Kidney tubule cell (primary cell): ENCODE data around the gene DMD.
A peak's percentile ranks its signal among the peaks of the same experiment; 100 is the strongest.
"Not testable (repeated sequence)": the region's sequence is repeated elsewhere in the genome, so short reads cannot be mapped to it uniquely, and the experiment has no call there.

Experiments
- DNase-seq: peaks from one replicate; pipeline ENCODE4 v3.0.0-alpha.2; 2018; ENCODE audit warnings: low spot score

DMD gene

DNA sequence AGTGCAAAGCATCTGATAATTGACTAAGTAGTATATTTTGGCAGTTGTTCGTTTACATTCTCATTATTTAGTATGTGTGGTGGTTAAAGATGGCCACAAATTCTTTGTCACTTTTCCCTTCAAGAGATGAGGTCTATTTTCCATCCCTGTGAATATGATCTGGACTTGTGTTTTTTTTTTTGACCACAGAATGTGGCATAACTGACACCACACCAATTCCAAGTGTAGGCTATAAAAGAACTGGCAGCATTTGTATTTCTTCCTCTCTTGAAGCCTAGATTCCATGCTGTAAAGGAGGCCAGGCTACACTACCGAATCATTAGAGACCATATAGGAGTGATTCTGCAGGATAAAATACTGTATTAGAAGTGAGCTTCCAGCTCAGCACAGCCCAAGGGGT, 596.6 kb downstream of the DMD start:
- no peak for DNase-seq

DNA sequence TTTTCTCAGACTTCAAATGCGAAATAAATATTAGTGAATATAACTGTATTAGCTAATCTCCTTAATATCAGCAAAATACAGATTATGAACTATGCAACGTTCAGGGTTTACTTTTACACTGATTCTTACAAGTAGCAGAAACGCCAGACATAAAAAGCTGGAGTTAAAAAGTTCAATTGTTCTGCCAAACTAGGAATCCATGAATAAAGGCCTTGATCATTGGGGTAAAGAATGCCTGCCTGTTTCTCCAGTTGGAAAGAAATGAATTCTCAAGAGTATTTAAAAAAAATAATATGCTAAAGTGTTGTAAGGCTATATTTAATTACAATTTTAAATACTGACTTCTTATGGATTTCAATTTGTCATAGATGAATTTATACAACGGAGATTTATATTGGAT, 612.2 kb downstream of the DMD start:
- DNase-seq = no peak

DNA sequence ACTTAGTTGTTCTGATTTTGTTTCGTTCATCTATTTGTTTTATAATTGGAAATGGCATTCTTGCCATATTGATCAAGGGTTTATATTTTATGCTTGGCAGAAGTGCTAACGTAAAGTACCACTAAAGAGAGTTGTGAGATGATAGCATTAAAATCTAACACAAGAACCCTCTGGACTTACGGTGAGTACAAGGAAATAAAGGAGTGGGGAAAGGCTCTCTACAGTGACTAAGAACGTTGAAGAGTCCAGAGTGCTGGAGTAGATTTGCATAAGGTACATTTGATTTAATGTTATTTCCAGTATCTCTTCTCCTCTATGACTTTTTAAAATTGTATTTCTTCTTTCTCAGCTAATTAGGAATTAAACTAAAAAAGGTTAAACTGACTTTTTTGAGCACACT, 612.6 kb downstream of the DMD start:
- no peak for DNase-seq

DNA sequence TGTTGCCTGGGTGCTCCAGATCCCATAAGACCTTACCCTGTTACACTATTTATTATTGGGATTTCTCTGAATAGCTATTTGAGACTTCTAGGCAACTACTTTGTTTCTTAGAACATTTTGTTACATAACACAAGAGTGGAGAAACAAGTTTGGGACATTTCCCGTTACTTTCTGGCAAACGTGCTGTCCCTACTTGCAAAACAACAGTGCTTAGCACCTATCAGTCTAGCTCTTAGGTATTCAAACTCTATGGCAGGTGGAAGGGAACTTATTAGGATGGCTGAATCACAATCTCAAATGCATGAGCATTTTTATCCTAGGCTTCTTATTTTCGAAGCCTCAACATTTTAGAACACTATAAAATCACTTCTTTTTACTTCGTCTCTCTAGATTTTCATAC, 613.6 kb downstream of the DMD start:
- DNase-seq = no peak

DNA sequence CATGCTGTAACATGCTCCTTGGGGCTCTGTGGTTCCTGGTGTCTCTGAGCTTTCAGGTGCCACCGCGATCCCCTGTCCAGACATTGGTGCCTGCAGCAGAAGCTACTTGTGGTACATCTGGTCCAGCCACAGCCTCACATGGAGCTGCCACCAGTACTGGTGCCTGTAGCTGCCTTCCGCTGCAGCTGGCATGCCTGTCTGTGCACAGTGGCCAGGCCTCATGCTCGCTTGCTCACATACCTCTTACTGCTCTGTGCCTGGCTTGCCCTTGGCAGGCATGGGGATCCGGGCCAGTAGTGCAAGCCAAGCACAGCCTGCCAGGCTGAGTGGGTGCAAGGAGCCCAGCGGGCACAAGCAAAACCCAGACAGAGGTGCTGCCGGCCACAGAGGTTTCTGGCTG, 618.6 kb downstream of the DMD start:
- no peak for DNase-seq

DNA sequence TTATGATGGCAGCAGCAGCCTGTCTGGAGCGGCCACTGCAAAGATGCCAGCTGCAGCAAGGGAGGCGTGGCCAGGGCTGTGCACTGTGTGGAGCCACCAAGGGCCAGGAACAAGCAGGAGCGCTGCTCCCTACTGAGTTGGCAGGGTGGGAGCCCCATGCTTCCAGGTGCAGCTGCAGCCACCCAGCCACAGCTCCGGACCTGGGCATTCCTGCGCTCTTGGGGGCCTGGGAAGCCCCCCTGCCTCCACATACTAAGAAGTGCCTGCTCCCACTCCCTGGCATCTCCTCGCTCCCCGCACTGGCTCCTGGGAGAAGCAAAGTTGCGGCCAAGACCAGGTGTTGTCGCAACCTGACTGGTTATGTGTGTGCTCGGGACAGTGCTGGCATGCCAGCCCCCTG, 619.8 kb downstream of the DMD start:
- DNase-seq = no peak

DNA sequence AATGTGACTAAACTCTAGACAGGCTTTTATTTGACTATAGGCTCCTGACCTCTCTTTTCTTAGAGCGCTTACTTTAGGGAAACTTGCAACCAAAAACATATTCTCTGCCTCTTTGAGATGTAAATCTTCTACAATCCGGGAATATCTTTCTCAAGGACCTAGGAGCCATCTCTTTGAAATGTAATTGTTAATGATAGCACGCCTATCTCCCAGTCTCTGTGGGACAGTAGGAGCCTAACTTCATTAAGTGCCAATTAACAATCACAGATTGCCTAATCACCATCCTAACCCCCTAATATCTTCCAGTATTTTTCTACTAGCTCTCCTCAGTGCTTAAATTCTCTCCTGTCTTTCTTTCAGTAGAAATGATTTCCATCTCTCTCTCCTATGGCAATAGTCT, 628.6 kb downstream of the DMD start:
- no peak for DNase-seq

DNA sequence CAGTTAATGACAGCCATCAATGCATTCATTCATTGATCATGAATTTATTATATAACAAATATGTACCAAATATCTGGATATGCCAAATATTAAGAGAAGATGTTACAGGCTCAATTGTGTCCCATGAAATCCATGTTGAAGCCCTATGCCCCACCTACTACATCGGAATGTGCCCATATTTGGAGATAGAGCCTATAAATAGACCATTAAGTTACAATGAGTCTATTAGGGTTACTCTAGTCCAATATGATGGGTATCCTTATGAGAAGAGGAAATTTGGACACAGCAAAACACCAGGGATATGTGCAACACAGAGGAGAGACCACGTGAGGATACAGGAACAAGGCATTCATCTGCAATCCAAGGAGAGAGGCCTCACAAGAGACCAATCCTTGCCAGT, 634.5 kb downstream of the DMD start:
- no peak for DNase-seq

DNA sequence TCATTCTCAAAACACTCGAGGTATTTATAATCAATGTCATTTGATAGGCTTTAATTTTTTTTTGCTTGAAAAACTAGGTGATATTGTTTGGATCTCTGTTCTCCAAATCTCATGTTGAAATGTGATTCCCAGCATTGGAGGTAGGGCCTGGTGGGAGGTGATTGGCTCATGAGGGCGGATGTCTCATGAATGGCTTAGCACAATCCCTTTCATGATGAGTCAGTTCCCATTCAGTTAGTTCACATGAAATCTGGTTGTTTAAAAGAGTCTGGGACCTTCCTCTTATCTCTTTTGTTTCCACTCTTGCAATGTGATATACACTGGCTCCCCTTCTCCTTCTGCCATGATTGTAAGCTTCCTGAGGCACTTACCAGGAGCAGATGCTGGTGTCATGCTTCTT, 638.7 kb downstream of the DMD start:
- no peak for DNase-seq

DNA sequence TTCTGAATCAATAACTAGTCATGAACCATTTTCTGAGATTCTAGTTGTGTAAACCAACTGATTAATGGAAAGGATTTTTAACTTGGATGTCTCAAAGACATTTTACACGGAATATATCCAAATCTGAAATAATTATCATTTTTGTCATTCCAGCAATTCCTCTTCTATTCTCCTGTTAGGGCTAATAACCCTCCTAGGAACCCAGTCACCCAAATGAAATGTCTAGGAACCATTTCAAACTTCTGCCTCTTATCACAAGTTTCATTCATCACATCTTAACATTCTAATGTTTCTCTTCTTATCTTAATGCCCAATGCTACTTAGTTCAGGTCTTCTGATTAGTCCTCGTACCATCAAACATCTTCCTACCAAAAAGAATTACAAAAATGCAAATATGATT, 639.8 kb downstream of the DMD start:
- no peak for DNase-seq

DNA sequence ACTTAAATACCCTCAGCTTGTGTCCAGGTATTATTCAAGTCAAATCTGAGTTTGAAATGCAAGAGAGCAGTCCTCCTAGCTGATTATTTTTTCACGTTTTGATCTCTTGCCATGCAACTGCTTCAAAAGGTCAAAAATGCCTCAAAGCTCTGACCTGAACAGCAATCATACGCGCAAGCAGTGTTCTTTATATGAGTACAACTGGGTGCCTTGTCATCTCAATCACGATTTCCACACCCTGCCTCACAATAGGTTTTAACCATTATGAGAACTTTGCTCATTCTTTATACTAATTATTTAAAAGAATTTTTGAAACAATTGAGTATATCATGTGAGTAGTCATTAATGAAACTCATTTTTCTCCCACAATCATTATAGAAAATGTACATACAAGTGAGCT, 649.1 kb downstream of the DMD start:
- no peak for DNase-seq

DNA sequence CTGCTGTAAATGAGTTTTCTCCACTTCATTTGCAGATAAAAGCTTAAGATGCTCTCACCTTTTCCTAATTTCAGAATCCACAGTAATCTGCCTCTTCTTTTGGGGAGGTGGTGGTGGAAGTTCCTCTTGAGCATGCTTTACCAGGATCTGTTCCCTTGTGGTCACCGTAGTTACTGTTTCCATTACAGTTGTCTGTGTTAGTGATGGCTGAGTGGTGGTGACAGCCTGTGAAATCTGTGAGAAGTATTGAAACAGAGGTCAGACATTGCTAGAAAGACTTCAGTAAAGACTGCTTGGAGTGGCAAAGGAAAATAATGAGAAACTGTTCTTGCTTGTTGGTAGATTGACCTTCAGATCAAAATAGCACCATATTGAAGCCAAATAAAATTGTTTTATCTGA, 666.2 kb downstream of the DMD start:
- DNase-seq = no peak

DNA sequence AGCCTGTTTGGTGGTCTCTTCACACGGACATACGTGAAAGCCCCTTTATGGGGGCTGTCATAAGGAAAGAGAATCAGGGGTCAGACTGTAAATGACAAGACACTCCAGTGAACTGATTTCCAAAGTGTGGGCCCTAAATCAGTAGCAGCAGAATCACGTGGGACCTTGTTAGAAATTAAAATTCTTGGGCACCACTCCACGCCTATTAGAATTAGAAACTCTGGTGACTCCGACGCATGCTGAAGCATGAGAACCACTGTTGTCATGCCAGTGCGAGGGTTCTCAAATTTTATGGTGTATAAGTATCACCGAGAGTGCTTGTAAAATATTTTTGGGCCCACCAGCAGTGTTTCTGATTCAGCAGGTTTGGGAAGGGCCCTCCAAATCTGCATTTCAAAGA, 672.8 kb downstream of the DMD start:
- no peak for DNase-seq

DNA sequence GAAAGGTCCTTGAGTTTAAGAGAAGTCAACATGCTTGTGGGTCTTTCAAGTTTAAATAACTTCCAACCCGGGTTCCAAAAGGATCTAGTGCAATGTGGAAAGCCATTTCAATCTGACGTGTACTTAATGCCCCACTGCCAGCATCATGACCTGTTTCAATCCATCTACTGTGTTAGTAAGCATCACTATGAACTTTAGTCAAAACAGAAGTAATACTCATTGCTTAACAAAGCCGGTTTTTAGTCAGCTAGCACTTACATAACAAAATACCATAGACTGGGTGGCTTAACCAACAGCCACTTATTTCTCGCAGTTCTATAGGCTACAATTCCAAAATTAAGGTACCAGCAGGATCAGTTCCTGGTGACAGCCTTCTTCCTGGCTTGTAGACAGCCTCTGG, 677.5 kb downstream of the DMD start:
- DNase-seq = no peak

DNA sequence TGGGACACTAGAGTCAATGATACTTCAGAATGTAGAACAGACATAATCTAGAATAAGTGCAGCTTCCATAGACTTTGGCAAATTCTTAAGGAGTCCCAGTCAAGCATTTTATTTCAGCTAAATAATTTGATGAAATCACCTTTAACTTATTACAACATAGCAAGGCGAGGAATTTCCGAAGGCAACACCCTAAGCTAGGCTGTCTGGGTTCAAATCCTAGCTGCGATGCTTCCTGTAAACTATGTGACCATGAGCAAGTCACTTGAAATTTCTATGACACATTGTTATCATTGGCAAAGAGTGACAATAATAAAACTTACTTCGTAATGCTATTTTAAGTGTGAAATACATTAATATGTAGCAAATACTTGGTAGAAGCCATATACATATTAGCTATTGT, 679.1 kb downstream of the DMD start:
- no peak for DNase-seq

DNA sequence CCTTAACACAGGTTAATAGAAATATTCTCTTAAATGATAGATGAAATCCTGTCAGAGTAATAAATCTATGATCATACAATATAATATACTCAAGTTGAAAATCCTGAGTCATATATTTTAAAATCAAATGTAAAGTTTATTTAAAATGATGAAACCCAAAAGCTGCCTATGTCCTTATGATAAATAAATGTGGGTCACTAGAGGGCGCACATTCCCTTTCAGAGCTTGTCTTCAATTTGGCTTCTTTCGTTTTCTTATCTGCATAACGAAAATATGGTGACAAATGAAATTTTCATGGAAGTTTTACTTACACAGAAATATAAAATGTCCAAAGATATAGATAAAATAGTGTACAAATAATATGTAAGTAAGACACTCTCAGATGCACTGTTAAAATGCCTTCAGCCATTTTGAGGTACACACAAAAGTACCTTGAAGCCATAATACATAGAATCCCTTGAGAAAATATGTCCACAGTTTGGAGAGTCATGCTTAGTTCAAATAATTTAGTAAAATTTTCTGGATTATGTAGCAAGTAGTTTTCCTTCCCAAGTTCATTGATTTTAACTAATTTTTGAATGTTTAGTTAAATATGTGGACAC, 680.4 kb downstream of the DMD start:
- DNase-seq = peak; percentile 44

DNA sequence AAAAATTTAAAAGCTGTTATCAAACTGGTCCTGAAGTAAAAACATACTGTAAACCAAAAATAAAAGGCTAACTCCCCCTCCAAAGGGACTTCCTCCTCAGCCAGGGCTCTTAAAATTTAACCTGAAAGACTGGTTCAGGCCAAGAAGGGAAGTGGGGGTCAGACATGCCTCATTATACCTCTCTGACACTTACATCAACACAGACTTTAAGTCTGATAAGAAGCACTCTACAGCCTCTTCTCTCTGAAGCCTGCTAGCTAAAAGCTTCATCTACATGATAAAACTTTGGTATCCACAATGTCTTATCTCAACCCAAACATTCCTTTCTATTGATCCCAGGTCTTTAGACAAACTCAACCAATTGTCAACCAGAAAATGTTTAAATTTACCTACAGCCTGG, 682.9 kb downstream of the DMD start:
- not testable (repeated sequence) for DNase-seq

DNA sequence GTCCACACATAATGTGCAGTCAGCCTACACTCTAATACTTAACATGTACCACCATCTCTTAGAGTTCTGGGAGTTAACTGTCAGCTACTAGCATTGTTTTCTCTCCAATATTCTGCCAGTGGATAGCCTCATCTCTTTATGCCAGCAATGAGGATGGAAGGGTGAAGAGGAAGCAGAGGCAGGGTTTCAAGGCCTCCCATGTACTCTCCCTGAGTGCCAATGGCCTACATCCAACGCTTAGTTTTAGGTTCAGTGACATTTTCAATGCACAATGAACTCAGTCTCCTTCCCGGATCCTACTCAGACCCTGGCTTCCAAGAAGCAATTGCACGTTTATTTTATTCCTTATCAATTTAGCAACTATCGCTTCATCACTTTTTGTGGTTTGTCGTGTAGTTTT, 686.1 kb downstream of the DMD start:
- no peak for DNase-seq

DNA sequence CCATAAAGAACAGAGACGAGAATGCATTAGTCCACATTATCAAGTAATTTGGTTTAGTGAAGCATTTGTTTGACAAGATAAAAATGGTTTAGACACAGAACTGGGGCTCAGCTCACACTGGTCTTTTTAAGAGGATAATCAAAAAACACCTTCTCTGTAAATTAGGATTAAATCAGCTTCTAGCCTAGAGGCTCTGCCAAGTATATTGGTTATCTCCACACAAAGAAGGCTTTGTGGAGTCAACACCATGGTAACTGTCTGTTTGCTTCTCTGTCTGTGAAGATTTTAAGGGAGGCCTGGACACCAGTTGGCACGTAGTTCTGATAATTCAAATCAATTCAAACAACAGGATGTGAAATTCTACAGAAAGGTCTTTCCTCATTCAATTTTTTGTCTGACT, 687.0 kb downstream of the DMD start:
- DNase-seq = no peak

DNA sequence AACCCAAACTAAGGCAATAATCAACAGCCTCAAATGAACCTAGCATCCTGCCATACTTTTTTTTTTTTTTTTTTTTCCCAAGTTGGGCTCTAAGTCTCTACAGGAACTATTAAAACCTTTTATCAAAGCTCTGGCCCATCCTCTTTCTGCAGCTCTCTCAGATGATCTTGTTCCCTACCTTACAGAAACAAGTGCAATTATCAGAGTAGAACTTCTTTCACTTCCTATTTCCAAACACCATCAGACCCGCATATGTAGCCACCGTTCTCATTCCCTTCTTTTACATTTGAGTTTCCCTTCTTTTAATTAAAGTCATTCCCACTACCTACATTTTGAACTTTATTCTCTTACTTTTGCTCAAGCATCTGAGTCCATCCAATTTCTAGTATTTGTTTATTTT, 690.6 kb downstream of the DMD start:
- no peak for DNase-seq

DNA sequence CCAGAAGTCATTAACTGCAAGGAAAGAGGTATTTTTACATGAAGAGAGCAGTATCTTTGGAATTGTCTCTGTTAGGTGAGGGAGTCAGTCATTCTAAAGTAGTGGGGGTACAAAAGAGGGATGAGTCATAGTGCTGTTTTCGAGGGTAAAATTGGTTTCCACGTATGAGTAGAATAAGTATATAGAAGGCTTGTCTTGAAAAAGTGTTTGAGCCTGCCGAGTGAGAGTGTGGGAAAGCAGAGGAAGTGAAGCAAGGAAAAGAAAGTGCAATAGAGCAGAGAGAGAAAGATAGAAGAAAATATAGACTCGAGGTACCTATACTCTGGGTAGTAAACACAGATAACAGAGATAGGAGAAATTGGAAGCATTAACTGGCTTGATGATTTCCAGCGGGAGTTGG, 696.4 kb downstream of the DMD start:
- no peak for DNase-seq

DNA sequence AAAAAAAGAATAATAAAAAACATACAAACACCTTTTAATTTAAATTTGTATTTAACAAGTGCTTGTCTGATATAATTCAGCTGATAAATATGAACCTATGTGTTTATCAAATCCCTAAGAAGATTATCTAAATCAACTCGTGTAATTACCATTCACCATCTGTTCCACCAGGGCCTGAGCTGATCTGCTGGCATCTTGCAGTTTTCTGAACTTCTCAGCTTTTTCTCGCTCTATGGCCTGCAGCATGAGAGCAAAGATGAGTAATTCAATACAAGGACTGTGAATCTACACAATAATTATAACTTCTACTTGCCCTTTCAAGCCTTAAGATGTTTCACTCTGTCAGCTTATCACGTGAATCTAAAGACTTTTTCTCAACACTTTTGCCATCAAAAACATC, 709.7 kb downstream of the DMD start:
- DNase-seq = no peak

DNA sequence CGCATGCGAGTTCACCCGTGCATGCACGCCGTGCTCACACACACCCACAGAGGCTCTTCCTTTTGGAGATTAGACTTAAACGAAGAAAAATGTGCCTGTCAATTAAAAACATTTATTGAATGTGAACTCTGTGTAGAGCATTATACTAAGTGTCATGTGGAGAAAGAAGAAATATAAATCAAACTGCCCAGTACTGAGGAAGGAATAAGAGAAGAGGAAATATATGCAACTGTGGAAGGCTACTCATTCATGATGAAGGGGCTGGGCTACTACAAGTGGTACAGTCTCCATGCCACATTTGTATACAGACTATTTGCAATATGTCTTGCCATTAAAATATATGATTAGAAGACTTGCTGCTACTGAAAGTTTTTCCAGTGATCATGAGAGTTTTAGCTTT, 714.7 kb downstream of the DMD start:
- DNase-seq = no peak

DNA sequence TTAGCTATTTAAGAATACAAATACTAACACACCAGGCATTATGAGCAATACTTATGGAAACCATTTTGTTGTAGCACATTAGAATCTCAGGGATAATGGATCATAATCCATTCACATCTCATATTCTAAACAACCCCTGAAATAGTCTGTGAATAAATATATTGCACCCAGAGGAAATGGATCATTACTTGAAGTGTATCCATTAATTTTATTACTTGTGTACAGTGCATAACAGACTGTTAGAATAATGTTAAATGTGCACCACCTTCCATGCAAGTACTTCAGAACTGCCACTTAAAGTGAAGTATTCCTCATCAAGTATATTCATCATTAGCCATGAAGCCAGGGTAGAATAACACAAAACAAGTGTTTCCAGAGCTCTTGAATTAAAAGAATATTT, 715.5 kb downstream of the DMD start:
- no peak for DNase-seq

DNA sequence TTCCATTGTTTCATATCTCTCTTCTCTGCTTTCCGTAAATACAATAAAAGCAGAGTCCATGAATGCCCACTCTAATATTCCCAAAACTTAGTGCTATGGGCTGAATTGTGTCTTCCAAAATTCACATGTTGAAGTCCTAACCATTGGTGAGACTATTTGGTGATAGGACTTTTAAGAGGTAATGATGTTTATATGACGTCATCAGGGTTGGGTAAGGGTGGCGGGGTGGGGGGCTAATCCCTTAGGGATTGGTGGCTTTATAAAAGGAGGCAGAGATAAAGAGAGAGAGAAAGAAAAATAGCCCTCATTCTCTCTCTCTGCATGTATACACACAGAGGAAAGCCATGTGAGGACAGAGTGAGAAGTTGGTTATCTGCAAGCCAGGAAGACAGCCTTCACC, 722.2 kb downstream of the DMD start:
- no peak for DNase-seq
